Activated B cell treated with CpG ODN at 0.5 μM for 24 hours (primary cell): ENCODE measurements around the gene NBL1. TPM values are rescaled to one million over a fixed set of nuclear protein-coding genes. Genes with fewer than 3 reads are reported as not detected.

Experiments used
- ATAC-seq: fragments of 200-7000 bp; cut with Tn5 transposase; one replicate; pipeline ENCODE4 v1.10.0; 2021; ENCODE audit warnings: low read depth, mild to moderate bottlenecking, moderate library complexity
- CTCF ChIA-PET: fragments of 350-600 bp; sonication (Branson Sonifier 250); formaldehyde crosslinking; loops from one replicate; lab custom pipeline; 2021; ENCODE audit warnings: antibody characterized with exemption; lab: Charles Lee
- POLR2A ChIA-PET: fragments of 350-600 bp; sonication (Branson Sonifier 250); formaldehyde crosslinking; loops from one replicate; lab custom pipeline; 2021; ENCODE audit warnings: antibody characterized with exemption; lab: Charles Lee
- DNase-seq: peaks from one replicate; pipeline ENCODE4 v3.0.0; 2022
- H3K27ac Mint-ChIP-seq: one replicate; pipeline ENCODE4 v1.8.0; 2020; ENCODE audit warnings: mixed read lengths
- H3K27me3 Mint-ChIP-seq: one replicate; pipeline ENCODE4 v1.8.0; 2021; ENCODE audit warnings: mixed read lengths
- H3K36me3 Mint-ChIP-seq: one replicate; pipeline ENCODE4 v1.8.0; 2021; ENCODE audit warnings: low read depth, mixed read lengths
- H3K4me1 Mint-ChIP-seq: one replicate; pipeline ENCODE4 v1.8.0; 2021; ENCODE audit warnings: mixed read lengths
- H3K4me3 Mint-ChIP-seq: one replicate; pipeline ENCODE4 v1.8.0; 2020; ENCODE audit warnings: mild to moderate bottlenecking, mixed read lengths
- H3K9me3 Mint-ChIP-seq: one replicate; pipeline ENCODE4 v1.8.0; 2020; ENCODE audit warnings: mixed read lengths
- intact Hi-C: fragments of 100-400 bp; cut with micrococcal nuclease; formaldehyde crosslinking; loops from one replicate; pipeline ENCODE4 v1.15.1; 2024
- total RNA-seq: library from RNA; stranded (reverse); gene quantifications from 2 replicates; pipeline ENCODE4 v1.2.3, GENCODE V29; 2022
- TF ChIP-seq, protein P1 (sequence below): fragments of 200-600 bp; IDR thresholded peaks from one replicate; pipeline ENCODE4 v1.8.0; 2022; ENCODE audit warnings: antibody characterized with exemption, mild to moderate bottlenecking

Gene NBL1
- total RNA-seq, 1 donor from 2014 or later: 0.64 TPM

DNA sequence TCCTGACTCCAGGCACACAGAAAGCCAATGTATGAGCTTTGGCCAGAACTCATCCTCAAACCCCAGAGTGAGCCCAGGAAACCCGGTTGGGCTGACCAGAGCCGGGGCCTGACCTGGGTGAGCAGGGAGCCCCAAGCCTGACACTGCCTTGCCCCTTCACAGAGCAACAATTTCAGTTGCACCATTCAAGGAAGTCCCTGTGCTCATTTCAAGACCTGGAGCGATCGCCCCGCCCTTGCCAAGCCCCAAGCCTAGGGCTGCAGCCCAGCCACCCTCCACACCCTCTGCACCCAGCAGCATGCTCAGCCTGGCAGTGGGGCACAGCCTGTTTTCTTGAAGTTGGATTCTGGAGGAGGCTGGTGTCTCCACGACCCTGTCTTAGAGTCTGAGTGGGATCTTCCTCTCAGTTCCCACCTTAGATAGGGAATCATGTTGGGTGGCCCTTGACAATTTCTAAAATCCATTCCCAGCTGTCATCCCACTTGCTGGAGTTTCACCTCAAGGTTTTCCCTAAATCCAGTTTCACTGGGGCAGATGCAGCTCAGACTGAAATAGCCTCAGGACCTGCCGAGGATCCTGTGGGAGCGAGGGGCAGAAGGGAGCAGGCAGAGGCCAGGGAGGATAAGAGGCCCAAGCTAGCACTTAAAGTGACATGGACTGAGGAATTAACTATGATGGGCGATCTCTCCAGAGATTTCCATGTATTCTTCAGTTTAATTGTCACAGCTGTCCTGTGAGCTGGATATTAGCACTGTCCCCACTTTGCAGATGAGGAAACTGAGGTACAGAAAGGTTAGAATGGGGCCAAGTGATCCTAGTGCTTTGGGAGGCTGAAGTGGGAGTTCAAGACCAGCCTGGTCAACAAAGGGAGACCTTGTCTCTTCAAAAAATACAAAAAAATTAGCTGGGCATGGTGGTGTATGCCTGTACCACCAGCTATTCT, 2.5 kb downstream of the NBL1 start:
- H3K27ac Mint-ChIP-seq: no peak overlapping the region
- TF ChIP-seq, protein P1, sequence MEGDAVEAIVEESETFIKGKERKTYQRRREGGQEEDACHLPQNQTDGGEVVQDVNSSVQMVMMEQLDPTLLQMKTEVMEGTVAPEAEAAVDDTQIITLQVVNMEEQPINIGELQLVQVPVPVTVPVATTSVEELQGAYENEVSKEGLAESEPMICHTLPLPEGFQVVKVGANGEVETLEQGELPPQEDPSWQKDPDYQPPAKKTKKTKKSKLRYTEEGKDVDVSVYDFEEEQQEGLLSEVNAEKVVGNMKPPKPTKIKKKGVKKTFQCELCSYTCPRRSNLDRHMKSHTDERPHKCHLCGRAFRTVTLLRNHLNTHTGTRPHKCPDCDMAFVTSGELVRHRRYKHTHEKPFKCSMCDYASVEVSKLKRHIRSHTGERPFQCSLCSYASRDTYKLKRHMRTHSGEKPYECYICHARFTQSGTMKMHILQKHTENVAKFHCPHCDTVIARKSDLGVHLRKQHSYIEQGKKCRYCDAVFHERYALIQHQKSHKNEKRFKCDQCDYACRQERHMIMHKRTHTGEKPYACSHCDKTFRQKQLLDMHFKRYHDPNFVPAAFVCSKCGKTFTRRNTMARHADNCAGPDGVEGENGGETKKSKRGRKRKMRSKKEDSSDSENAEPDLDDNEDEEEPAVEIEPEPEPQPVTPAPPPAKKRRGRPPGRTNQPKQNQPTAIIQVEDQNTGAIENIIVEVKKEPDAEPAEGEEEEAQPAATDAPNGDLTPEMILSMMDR: no peak
- ChIA-PET CTCF (interaction anchor here (0.8 kb wide), 1 partner anchor 178 kb away, joined by 3 read pairs; no protein-coding TSS in a partner anchor), POLR2A (interaction anchor here (0.7 kb wide), 1 partner anchor 375 kb away, joined by 3 read pairs; no protein-coding TSS in a partner anchor)
- H3K4me3 Mint-ChIP-seq: peak overlapping the region; percentile 7
- no peaks in the 10 kb centered on the region for H3K36me3 Mint-ChIP-seq
- H3K27me3 Mint-ChIP-seq: peaks cover 41% of the 10 kb centered on the region
- no peaks in the 10 kb centered on the region for H3K9me3 Mint-ChIP-seq
- ATAC-seq (no peak), DNase-seq (no peak)
- H3K4me1 Mint-ChIP-seq: peaks cover 12% of the 10 kb centered on the region
- intact Hi-C loops: no loop called here

DNA sequence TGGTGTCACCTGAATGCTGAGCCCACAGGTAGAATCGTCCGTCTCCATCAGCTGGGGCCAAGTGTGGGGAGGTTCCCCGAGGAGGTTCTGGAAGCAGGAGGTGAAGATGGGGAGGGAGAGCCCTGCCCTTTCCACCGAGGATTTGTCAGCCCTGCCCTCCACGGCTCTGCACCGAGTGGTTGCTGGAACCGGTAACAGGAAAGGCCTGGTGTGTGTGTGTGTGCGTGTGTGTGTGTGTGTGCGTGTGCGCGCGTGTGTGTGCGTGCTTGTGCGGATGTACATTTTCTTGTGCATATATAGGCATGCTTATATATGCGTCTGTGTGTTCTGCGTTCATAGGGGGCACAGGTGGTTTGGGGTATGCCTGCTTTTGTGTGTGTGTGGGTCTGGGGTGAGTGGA, 3.5 kb downstream of the NBL1 start:
- intact Hi-C loops: no loop called here
- H3K27ac Mint-ChIP-seq: no peak overlapping the region
- H3K9me3 Mint-ChIP-seq: no peaks in the 10 kb centered on the region
- DNase-seq (no peak), ATAC-seq (no peak)
- H3K4me3 Mint-ChIP-seq: no peak overlapping the region
- TF ChIP-seq, protein P1: no peak
- H3K4me1 Mint-ChIP-seq: peaks cover 12% of the 10 kb centered on the region
- ChIA-PET CTCF (interaction anchor here (0.8 kb wide), 1 partner anchor 179 kb away, joined by 3 read pairs; no protein-coding TSS in a partner anchor), POLR2A (interaction anchor here (0.7 kb wide), 1 partner anchor 376 kb away, joined by 3 read pairs; no protein-coding TSS in a partner anchor)
- H3K27me3 Mint-ChIP-seq: peaks cover 40% of the 10 kb centered on the region
- no peaks in the 10 kb centered on the region for H3K36me3 Mint-ChIP-seq

DNA sequence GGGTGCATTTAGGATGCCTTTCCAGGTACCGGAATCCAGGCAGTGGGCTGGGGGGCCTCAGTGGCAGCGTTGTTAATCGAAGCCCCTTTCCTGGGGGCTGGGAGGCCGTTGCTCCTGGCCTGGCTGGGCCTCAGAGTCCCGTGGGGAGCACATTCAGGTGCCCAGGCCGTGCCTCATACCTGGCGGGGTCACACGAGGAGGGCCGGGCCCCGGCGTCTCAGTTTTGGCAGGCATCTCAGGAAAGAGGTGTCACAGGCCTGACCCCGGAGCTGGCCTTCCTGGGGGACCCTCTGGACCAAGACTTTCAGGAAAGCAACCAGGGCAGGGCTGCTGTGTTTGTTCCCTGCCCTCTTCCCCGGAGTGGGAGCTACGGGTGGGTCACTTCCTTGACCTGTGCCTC, 4.1 kb downstream of the NBL1 start:
- Mint-ChIP-seq H3K4me1 (peaks cover 11% of the 10 kb centered on the region), H3K27me3 (peaks cover 34% of the 10 kb centered on the region), H3K27ac (no peak overlapping the region), H3K9me3 (no peaks in the 10 kb centered on the region), H3K36me3 (no peaks in the 10 kb centered on the region), H3K4me3 (no peak overlapping the region)
- ChIA-PET POLR2A (no interaction called here), CTCF (no interaction called here)
- ATAC-seq (no peak), DNase-seq (no peak)
- intact Hi-C loops: no loop called here
- TF ChIP-seq, protein P1: no peak

DNA sequence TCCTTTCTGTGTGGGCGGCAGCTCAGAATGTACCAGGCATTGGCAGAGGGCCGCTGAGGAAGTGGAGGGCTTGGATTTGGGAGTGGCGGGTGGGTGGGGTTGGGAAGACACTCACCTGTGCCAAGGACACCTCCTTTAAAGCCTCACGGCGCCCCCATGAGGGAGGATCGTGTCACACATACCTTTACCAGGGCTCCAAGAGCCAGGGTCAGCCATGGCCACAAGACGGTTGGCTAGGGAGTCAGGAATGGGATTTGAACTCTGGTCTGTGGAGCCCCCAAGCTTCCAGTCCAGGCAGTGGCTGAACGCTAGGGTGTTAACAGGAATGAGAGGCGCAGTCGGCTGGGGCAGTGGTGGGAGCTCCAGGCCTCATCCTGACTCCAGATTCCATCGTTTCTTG, 4.6 kb downstream of the NBL1 start:
- intact Hi-C loops: no loop called here
- ChIA-PET CTCF (no interaction called here), POLR2A (no interaction called here)
- peaks cover 6% of the 10 kb centered on the region for H3K4me1 Mint-ChIP-seq
- no peaks in the 10 kb centered on the region for H3K36me3 Mint-ChIP-seq
- H3K27me3 Mint-ChIP-seq: peaks cover 31% of the 10 kb centered on the region
- TF ChIP-seq, protein P1: no peak
- H3K27ac Mint-ChIP-seq: no peak overlapping the region
- ATAC-seq (no peak), DNase-seq (no peak)
- H3K4me3 Mint-ChIP-seq: no peak overlapping the region
- H3K9me3 Mint-ChIP-seq: no peaks in the 10 kb centered on the region
